Stomach (tissue), 9 donors: ENCODE measurements around the gene ASPG. TPM values are rescaled to one million over a fixed set of nuclear protein-coding genes. Genes with fewer than 3 reads are reported as not detected.

ENCODE experiments used
- DNase-seq, 2 donors: peaks; one replicate each; pipeline versions ENCODE4 v3.0.0 to v3.0.0-alpha.2; 2013 to 2019
- H3K27ac ChIP-seq, 5 donors: fragments of 200-600 bp in 4 of 5; sonication (generic) in 4 of 5; one replicate each; pipeline ENCODE4 v1.5.1; 2013 to 2019; ENCODE audit warnings: mild to moderate bottlenecking in 1 of 5, moderate library complexity in 1 of 5
- H3K27me3 ChIP-seq, 3 donors: fragments of 200-600 bp; sonication (generic); one replicate each; pipeline ENCODE4 v1.5.1; 2017 to 2019; ENCODE audit warnings: mixed run types in 1 of 3
- H3K36me3 ChIP-seq, 4 donors: fragments of 200-600 bp; sonication (generic); 1 replicate in 3 of 4; 2 replicates in 1 of 4; pipeline ENCODE4 v1.5.1; 2016 to 2019
- H3K4me1 ChIP-seq, 4 donors: fragments of 200-600 bp; sonication (generic); one replicate each; pipeline ENCODE4 v1.5.1; 2016 to 2019
- H3K4me3 ChIP-seq, 4 donors: fragments of 200-600 bp; sonication (generic) in 3 of 4; one replicate each; pipeline ENCODE4 v1.5.1; 2016 to 2019; ENCODE audit warnings: mild to moderate bottlenecking in 1 of 4
- H3K9me3 ChIP-seq, 4 donors: fragments of 200-600 bp; sonication (generic); one replicate each; pipeline ENCODE4 v1.5.1; 2016 to 2019
- EP300 ChIP-seq: sonication (generic); formaldehyde crosslinking; IDR thresholded peaks from one replicate; pipeline ENCODE4 v1.6.1; 2017; ENCODE audit warnings: antibody characterized with exemption
- POLR2A ChIP-seq, 4 donors: fragments of 450-650 bp; IDR thresholded peaks; one replicate each; pipeline ENCODE4 v1.6.1; 2016; ENCODE audit warnings: antibody characterized with exemption in 4 of 4, control low read depth in 2 of 4, mild to moderate bottlenecking in 1 of 4, moderate library complexity in 1 of 4
- POLR2AphosphoS5 ChIP-seq, 3 donors: sonication (generic); formaldehyde crosslinking; IDR thresholded peaks; one replicate each; pipeline ENCODE4 v1.6.1; 2016; ENCODE audit warnings: antibody characterized with exemption in 3 of 3
- WGBS, 5 donors: extraction: QIAGEN DNeasy Blood & Tissue Kit in 3 of 5; methylation state at CpG; one replicate each; pipeline versions ENCODE4 v1.1.5 to v1.1.7; 2013 to 2018; 5-methylcytosine and 5-hydroxymethylcytosine counted together
- intact Hi-C: fragments of 100-400 bp; cut with DNase I; formaldehyde crosslinking; loops from one replicate; pipeline ENCODE4 v1.15.1; 2023; ENCODE audit warnings: low total_unique reads
- polyA plus RNA-seq, 3 donors: library from polyadenylated mRNA; stranded (reverse); fragments of 200-250 nt; gene quantifications; one replicate each; pipeline ENCODE4 v1.2.3, GENCODE V29; 2013
- total RNA-seq, 5 donors: library from RNA; depleted of rRNA; stranded (reverse); fragments of >200 nt; gene quantifications; one replicate each; pipeline versions ENCODE4 v1.1.0 to v1.2.3, GENCODE V29; 2014 to 2016
- TF ChIP-seq, protein P1 (sequence below), 7 experiments: fragments of 450-650 bp in 4 of 7; fragments of 200-600 bp in 3 of 7; sonication (generic) in 3 of 7; IDR thresholded peaks; one replicate each; pipeline ENCODE4 v1.5.1; 2016 to 2019; ENCODE audit warnings: antibody characterized with exemption in 7 of 7, control low read depth in 2 of 7, mild to moderate bottlenecking in 1 of 7
- donor health status: healthy with polysubstance abuse.
- donor health status: Bipolar disorder and iron deficiency.
- donor health status: healthy.

ASPG gene
- total and polyA plus RNA-seq, 8 donors, result 0.12 to 10.7 (median 4.4) TPM; not detected in 1

DNA sequence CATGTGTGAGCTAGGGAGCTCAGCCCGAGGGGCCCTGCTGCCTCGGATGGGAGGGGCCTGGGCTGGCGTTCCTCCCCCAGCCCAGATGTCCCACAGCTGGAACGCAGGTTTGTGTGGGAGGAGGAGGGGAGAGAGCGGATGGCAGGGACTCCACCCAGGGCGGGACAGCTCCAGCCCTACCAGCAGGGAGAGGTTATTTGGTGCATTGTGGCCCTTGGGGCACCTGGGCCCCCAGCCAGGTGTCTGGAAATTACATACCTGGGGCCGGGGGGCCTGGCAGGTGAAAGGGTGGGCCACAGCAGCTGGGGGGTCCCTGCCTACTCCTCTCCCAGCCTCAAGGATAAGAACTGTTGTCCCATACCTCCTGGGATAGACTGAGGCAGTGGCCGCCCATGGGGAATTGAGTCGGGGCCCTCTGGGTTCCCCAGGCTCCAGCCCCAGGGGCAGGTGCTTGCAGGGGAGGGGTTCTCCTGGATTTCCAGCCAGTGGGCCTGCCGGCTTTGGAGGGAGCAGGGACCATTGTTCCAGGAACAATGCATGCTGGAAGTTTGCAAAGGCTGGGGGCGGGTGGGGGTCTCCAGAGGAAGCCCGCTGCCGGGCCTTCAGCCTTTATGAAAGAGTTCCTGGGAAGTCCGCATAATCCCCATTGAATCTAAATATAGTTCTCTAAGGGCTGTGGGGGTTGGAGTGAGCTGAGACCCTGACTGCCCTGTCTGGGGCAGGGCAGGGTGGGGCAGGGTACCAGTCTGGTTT lies 54.1 kb downstream of the ASPG start:
- TF ChIP-seq POLR2AphosphoS5 (IDR thresholded peaks at IDR 0.05) (no peak), POLR2A (IDR thresholded peaks at IDR 0.05) (no peak)
- TF ChIP-seq, protein P1, sequence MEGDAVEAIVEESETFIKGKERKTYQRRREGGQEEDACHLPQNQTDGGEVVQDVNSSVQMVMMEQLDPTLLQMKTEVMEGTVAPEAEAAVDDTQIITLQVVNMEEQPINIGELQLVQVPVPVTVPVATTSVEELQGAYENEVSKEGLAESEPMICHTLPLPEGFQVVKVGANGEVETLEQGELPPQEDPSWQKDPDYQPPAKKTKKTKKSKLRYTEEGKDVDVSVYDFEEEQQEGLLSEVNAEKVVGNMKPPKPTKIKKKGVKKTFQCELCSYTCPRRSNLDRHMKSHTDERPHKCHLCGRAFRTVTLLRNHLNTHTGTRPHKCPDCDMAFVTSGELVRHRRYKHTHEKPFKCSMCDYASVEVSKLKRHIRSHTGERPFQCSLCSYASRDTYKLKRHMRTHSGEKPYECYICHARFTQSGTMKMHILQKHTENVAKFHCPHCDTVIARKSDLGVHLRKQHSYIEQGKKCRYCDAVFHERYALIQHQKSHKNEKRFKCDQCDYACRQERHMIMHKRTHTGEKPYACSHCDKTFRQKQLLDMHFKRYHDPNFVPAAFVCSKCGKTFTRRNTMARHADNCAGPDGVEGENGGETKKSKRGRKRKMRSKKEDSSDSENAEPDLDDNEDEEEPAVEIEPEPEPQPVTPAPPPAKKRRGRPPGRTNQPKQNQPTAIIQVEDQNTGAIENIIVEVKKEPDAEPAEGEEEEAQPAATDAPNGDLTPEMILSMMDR (IDR thresholded peaks at IDR 0.05), result no peak
- H3K27me3 ChIP-seq, result peaks cover 12 to 77% (median 51%) of the 10 kb centered on the region in 3 donors
- WGBS, 5 donors, result 38 to 61% (median 49%) methylated on average over 7 to 14 of the region's 14 CpGs
- H3K4me3 ChIP-seq, result peak overlapping the region; percentile 41 to 63 (median 53)
- no peak for DNase-seq
- intact Hi-C loops, result loop anchor here (5.0 to 10.0 kb wide), 3 partner anchors 65 to 505 kb away; no protein-coding TSS in a partner anchor
- no peak overlapping the region for H3K27ac ChIP-seq
- peaks cover 26 to 50% (median 47%) of the 10 kb centered on the region in 4 donors for H3K4me1 ChIP-seq
- no peaks in the 10 kb centered on the region for H3K9me3 ChIP-seq
- H3K36me3 ChIP-seq, result no peaks in the 10 kb centered on the region

DNA sequence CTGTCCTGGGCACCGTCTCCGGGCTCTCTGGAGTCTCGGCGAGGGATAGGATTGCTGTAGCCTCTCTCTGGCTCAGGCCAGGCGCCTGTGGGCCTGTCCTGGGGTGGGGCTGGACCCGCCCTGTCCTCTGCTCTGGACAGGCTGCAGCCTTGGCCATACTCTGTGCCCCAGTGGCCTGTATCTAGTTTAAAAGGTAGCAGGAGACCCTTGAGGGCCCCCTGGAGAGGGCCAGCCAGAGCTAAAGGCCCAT lies 54.6 kb downstream of the ASPG start:
- TF ChIP-seq POLR2A (IDR thresholded peaks at IDR 0.05) (no peak), POLR2AphosphoS5 (IDR thresholded peaks at IDR 0.05) (no peak), EP300 (no peak)
- TF ChIP-seq, protein P1 (IDR thresholded peaks at IDR 0.05), result no peak
- Histone ChIP-seq H3K36me3 (no peaks in the 10 kb centered on the region), H3K4me1 (peaks cover 26 to 50% (median 43%) of the 10 kb centered on the region in 4 donors), H3K4me3 (peak overlapping the region in 1 of 4 donors; percentile 57), H3K27ac (no peak overlapping the region), H3K27me3 (peaks cover 7 to 75% (median 46%) of the 10 kb centered on the region in 3 donors), H3K9me3 (no peaks in the 10 kb centered on the region)
- DNase-seq, result no peak
- intact Hi-C loops, result no loop called here
- 50 to 85% (median 59%) methylated on average over 4 to 6 of the region's 6 CpGs; no CpG with 5 or more reads in 1 of the 5 donors for WGBS, 5 donors

DNA sequence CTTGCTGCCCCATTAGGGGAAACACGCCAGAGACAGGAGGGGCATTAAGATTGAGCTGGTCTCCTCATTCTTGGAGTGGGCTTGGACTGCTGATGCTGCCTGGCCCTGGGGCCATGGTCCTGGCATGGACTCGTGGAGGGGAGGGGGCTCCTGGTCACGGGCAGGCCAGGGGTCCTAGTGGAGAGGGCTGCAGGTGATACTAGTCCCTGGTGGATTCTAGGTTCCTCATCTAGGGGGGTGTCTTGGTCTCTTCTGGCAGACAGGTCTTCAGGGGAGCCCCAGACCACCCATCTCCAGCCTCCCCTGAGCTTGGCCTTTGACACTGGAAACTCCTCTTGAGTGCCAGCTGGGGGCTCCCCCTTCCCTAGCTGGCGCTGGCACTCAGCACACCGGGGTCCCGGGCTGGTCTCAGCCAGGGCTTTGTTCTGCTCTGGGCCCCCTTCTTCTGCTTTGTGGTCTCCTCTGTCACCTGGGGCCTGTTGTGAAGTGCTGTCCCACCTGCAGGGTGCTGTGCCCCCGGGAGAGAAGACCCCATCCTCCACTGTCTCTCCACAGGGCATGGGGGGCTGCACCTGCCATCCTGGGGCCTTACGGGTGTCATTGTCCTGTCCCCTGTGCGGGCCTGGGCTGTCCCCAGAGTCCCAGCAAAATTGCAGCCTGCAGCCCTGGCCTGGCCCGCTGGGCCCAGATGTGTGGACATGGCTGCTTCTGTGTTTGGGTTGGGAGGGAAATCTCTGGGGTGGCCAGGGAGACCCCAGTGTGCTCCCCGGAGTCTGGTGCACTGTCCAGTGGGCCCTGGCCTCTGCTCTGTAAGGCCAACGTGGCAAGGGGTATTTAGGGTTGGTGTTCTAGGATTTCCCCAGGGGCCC lies 55.2 kb downstream of the ASPG start:
- Histone ChIP-seq H3K9me3 (no peaks in the 10 kb centered on the region), H3K27me3 (peaks cover 2 to 70% (median 41%) of the 10 kb centered on the region in 3 donors), H3K4me3 (no peak overlapping the region), H3K36me3 (no peaks in the 10 kb centered on the region), H3K4me1 (peaks cover 26 to 46% (median 38%) of the 10 kb centered on the region in 4 donors), H3K27ac (no peak overlapping the region)
- WGBS, 5 donors, result 78 to 89% (median 84%) methylated on average over 8 to 12 of the region's 12 CpGs
- intact Hi-C loops, result no loop called here
- TF ChIP-seq EP300 (no peak), POLR2AphosphoS5 (IDR thresholded peaks at IDR 0.05) (no peak), POLR2A (IDR thresholded peaks at IDR 0.05) (no peak)
- TF ChIP-seq, protein P1 (IDR thresholded peaks at IDR 0.05), result no peak
- no peak for DNase-seq

DNA sequence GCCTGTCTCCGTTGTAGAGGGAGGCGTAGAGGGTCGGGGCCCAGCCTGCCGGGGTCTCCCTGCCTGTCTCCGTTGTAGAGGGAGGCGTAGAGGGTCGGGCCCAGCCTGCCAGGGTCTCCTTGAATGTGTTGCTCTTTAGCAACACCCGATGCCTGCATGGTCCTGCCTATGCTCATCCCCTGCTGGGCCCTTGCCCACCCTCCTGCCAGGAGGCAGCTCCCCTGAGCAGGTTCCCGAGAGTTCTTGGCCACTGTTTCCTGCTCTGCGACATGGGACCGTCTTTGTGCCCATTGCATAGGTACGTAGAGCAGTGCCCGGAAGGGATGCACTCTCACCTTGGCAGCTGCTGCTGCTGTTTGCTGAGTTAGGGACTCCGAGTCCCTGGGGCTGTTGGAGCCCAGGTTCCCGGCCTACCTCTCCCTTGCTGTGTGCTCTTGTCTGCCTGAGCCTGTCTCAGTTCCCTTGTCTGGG lies 56.2 kb downstream of the ASPG start:
- TF ChIP-seq POLR2A (IDR thresholded peaks at IDR 0.05) (no peak), EP300 (no peak), POLR2AphosphoS5 (IDR thresholded peaks at IDR 0.05) (no peak)
- TF ChIP-seq, protein P1 (IDR thresholded peaks at IDR 0.05), result no peak
- Histone ChIP-seq H3K9me3 (no peaks in the 10 kb centered on the region), H3K27me3 (peaks cover 0 to 60% (median 33%) of the 10 kb centered on the region in 3 donors), H3K27ac (no peak overlapping the region), H3K36me3 (no peaks in the 10 kb centered on the region), H3K4me1 (peaks cover 22 to 38% (median 30%) of the 10 kb centered on the region in 4 donors), H3K4me3 (no peak overlapping the region)
- intact Hi-C loops, result no loop called here
- 86 to 90% (median 88%) methylated on average over 8 to 15 of the region's 15 CpGs for WGBS, 5 donors
- DNase-seq, result no peak
